Suprapubic skin (tissue), 4 donors: ENCODE measurements around the gene LTBP2. TPM values are rescaled to one million over a fixed set of nuclear protein-coding genes. Genes with fewer than 3 reads are reported as not detected.
A peak's percentile ranks its signal among the peaks of the same experiment; 100 is the strongest.

ENCODE experiments used
- DNase-seq, 2 donors: peaks; one replicate each; pipeline ENCODE4 v3.0.0-alpha.2; 2019; ENCODE audit warnings: low spot score in 2 of 2
- H3K27ac ChIP-seq: fragments of 200-600 bp; sonication (generic); one replicate; pipeline ENCODE4 v1.5.1; 2019
- H3K27me3 ChIP-seq: fragments of 200-600 bp; sonication (generic); one replicate; pipeline ENCODE4 v1.5.1; 2019
- H3K36me3 ChIP-seq: fragments of 200-600 bp; sonication (generic); one replicate; pipeline ENCODE4 v1.5.1; 2019
- H3K4me1 ChIP-seq: fragments of 200-600 bp; sonication (generic); one replicate; pipeline ENCODE4 v1.5.1; 2019
- H3K4me3 ChIP-seq: fragments of 200-600 bp; sonication (generic); one replicate; pipeline ENCODE4 v1.5.1; 2019; ENCODE audit warnings: mild to moderate bottlenecking
- H3K9me3 ChIP-seq: fragments of 200-600 bp; sonication (generic); one replicate; pipeline ENCODE4 v1.5.1; 2019
- EP300 ChIP-seq: sonication (generic); formaldehyde crosslinking; IDR thresholded peaks from one replicate; pipeline ENCODE4 v1.6.1; 2017; ENCODE audit warnings: antibody characterized with exemption
- POLR2A ChIP-seq, 2 donors: fragments of 450-650 bp; IDR thresholded peaks; one replicate each; pipeline ENCODE4 v1.6.1; 2017; ENCODE audit warnings: antibody characterized with exemption in 2 of 2, mild to moderate bottlenecking in 2 of 2, moderate library complexity in 2 of 2
- POLR2AphosphoS5 ChIP-seq, 3 donors: sonication (generic); formaldehyde crosslinking; IDR thresholded peaks; one replicate each; pipeline ENCODE4 v1.6.1; 2017; ENCODE audit warnings: antibody characterized with exemption in 3 of 3
- WGBS: methylation state at CpG from one replicate; pipeline ENCODE4 v1.1.5; 2018; 5-methylcytosine and 5-hydroxymethylcytosine counted together
- total RNA-seq, 4 donors: library from RNA; depleted of rRNA; stranded (reverse); fragments of >200 nt; gene quantifications; one replicate each; pipeline ENCODE4 v1.1.0, GENCODE V29; 2016
- TF ChIP-seq, protein P1 (sequence below), 2 donors: fragments of 200-600 bp in 1 of 2; fragments of 450-650 bp in 1 of 2; sonication (generic) in 1 of 2; IDR thresholded peaks; one replicate each; pipeline ENCODE4 v1.5.1; 2016 to 2019; ENCODE audit warnings: antibody characterized with exemption in 2 of 2, mild to moderate bottlenecking in 1 of 2, moderate library complexity in 1 of 2

Gene LTBP2
- total RNA-seq, 4 donors from 2014 or later: 19.6 to 36.0 (median 26.2) TPM

DNA sequence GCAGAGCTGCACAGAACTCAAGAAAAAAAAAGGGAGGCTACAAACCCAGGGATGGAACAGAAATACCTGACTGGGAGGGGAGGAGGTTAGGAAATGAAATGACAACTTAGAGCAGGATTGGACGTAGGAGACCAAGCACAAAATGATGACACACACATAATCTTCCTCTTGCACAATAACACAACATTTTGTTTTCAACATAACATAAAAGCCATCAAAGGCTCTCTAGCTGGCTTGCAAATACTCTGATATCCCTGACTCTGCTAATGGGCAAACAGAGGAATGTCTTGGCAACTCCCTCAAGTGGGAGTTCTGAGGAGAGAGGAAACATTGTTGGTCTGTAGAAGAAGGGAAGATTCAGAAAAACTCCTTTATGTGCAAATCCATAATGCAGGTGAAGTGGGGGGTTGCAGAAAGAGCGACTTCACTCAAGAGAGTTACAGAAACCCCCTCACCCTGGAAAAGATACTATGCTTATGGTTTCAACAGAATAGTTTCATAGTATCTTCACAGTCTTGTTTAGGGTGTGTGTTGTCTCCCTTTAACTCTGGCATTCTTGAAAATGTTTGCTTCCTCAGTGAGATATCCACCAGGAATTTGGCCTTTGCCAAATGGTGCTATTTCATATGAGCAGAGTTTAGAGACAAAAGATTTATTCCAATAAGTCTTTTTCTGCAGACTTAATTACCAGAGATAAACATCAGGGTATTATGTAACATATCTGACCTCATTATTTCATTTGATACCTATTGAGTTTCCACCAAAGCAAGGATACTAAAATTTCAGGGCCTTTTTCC is 43.8 kb upstream of the LTBP2 start:
- no peaks in the 10 kb centered on the region for H3K9me3 ChIP-seq
- H3K27me3 ChIP-seq: no peaks in the 10 kb centered on the region
- H3K4me1 ChIP-seq: peaks cover 32% of the 10 kb centered on the region
- 76% methylated on average over 2 of the region's 2 CpGs for WGBS
- TF ChIP-seq POLR2AphosphoS5 (IDR thresholded peaks at IDR 0.05) (no peak), EP300 (no peak), POLR2A (IDR thresholded peaks at IDR 0.05) (no peak)
- TF ChIP-seq, protein P1, sequence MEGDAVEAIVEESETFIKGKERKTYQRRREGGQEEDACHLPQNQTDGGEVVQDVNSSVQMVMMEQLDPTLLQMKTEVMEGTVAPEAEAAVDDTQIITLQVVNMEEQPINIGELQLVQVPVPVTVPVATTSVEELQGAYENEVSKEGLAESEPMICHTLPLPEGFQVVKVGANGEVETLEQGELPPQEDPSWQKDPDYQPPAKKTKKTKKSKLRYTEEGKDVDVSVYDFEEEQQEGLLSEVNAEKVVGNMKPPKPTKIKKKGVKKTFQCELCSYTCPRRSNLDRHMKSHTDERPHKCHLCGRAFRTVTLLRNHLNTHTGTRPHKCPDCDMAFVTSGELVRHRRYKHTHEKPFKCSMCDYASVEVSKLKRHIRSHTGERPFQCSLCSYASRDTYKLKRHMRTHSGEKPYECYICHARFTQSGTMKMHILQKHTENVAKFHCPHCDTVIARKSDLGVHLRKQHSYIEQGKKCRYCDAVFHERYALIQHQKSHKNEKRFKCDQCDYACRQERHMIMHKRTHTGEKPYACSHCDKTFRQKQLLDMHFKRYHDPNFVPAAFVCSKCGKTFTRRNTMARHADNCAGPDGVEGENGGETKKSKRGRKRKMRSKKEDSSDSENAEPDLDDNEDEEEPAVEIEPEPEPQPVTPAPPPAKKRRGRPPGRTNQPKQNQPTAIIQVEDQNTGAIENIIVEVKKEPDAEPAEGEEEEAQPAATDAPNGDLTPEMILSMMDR (IDR thresholded peaks at IDR 0.05): no peak
- H3K36me3 ChIP-seq: peaks cover 9% of the 10 kb centered on the region
- H3K4me3 ChIP-seq: no peak overlapping the region
- DNase-seq: no peak
- peak overlapping the region; percentile 14 for H3K27ac ChIP-seq

GRCh38 chr14:74654931-74655330 is 42.9 kb upstream of the LTBP2 start:
- H3K27ac ChIP-seq: peak overlapping the region; percentile 14

DNA sequence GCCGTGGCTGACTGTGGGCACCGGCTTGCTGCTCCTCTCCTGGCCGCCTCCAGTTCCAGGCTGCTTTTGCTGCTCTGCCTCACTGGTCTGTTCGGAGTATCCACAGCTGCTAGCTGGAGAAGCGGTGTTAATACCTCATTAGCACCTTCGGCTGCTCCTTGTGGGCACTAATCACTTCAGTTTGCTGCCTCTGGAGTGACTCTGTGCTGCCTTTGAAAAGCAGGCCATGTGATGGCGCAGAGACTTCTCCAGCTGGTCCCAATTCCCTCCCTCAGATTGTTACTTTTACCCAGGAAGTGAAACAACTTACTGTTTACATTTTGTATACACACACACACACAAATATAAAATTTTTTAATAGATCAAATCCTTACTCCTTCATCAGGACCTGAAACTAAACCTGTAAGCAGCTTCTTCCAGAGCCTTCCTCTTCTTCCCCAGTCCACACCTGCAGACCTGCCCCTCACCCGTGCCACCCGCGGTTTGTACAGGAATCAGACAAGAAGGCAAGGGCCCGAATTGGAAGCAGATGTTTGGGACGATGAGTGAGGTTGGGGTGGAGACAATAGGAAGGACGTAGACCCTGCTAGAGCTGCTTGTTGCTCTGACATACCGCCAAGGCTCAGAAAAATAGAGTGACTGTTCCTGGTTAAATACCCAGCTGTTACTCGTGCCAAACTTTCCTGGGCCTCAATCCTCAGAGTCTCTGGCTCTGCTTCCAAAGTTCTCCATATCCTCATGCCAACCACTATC is 41.5 kb upstream of the LTBP2 start:
- H3K4me1 ChIP-seq: peaks cover 46% of the 10 kb centered on the region
- peaks cover 6% of the 10 kb centered on the region for H3K36me3 ChIP-seq
- no peak overlapping the region for H3K4me3 ChIP-seq
- H3K27me3 ChIP-seq: no peaks in the 10 kb centered on the region
- TF ChIP-seq EP300 (no peak), POLR2A (IDR thresholded peaks at IDR 0.05) (no peak), POLR2AphosphoS5 (IDR thresholded peaks at IDR 0.05) (no peak)
- TF ChIP-seq, protein P1 (IDR thresholded peaks at IDR 0.05): no peak
- no peak for DNase-seq
- H3K27ac ChIP-seq: no peak overlapping the region
- no peaks in the 10 kb centered on the region for H3K9me3 ChIP-seq
- WGBS: 72% methylated on average over 15 of the region's 15 CpGs

More at GRCh38 chr14:74654931-74655330, 42.9 kb upstream of the LTBP2 start:
- no peak for DNase-seq
- Histone ChIP-seq H3K36me3 (peaks cover 6% of the 10 kb centered on the region), H3K9me3 (no peaks in the 10 kb centered on the region), H3K4me1 (peaks cover 33% of the 10 kb centered on the region), H3K4me3 (no peak overlapping the region), H3K27me3 (no peaks in the 10 kb centered on the region)
- TF ChIP-seq POLR2AphosphoS5 (IDR thresholded peaks at IDR 0.05) (no peak), EP300 (no peak), POLR2A (IDR thresholded peaks at IDR 0.05) (no peak)
- TF ChIP-seq, protein P1 (IDR thresholded peaks at IDR 0.05): no peak
- 86% methylated on average over 3 of the region's 3 CpGs for WGBS

- H3K4me1 ChIP-seq: peaks cover 57% of the 10 kb centered on the region
- TF ChIP-seq POLR2AphosphoS5 (IDR thresholded peaks at IDR 0.05) (no peak), EP300 (no peak)
- TF ChIP-seq, protein P1 (IDR thresholded peaks at IDR 0.05): no peak
- no peak for DNase-seq
- peaks cover 6% of the 10 kb centered on the region for H3K36me3 ChIP-seq
- H3K4me3 ChIP-seq: no peak overlapping the region
- H3K27ac ChIP-seq: no peak overlapping the region
- 88% methylated on average over 4 of the region's 4 CpGs for WGBS
- H3K27me3 ChIP-seq: no peaks in the 10 kb centered on the region
- H3K9me3 ChIP-seq: no peaks in the 10 kb centered on the region
Observed at GRCh38 chr14:74652541-74652940, 40.5 kb upstream of the LTBP2 start.
